ENCODE results near the gene CD82. TPM values are rescaled to one million over a fixed set of nuclear protein-coding genes. Genes with fewer than 3 reads are reported as not detected.

CD82 gene
- polyA plus RNA-seq, 3 donors = 40.8 to 89.0 (median 43.0) TPM

DNA sequence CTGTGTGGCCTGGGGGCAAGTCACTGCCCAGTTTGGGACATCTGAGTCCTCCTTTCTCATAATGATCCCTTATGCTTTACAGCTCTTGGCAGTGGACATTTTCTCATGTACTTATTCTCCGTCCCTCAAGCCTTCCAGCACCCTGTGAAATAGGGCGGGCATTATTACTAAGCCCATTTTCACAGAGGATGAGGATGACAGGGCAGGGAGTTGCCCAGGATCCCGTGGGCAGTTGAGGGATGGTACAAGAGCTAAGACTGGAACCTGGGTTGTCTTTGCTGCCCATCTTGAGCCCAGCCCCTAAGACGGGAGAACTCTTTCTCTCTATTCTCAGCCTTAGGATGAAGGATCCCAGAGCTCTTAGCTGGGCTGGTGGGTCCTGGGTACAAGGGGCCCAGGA is 11.2 kb downstream of the CD82 start:
- Histone ChIP-seq H3K36me3 (replicated peaks in 1 of 2; ENCODE audit: control insufficient read depth in 1 of 2, insufficient read depth in 2 of 2, low read length in 2 of 2) (peaks cover 0 to 17% of the 10 kb centered on the region in 2 donors), H3K27me3 (ENCODE audit: control insufficient read depth in 2 of 2, insufficient read depth in 2 of 2, low read length in 2 of 2) (no peaks in the 10 kb centered on the region), H2AFZ (ENCODE audit: insufficient read depth, low read depth, low read length, poor library complexity, severe bottlenecking) (no peak overlapping the region), H3K4me1 (ENCODE audit: control insufficient read depth in 1 of 2, insufficient read depth in 2 of 2, low read length in 2 of 2) (peaks cover 33 to 53% of the 10 kb centered on the region in 2 donors), H3K27ac (ENCODE audit: low read depth in 1 of 2, low read length in 2 of 2) (no peak overlapping the region), H3K79me2 (ENCODE audit: insufficient read depth, low read length) (peaks cover 94% of the 10 kb centered on the region), H3K4me2 (replicated peaks; ENCODE audit: extremely low read depth, low read length, poor library complexity, severe bottlenecking) (no peak overlapping the region), H4K20me1 (ENCODE audit: insufficient read depth, low read length) (peaks cover 63% of the 10 kb centered on the region), H3K9me3 (replicated peaks in 1 of 2; ENCODE audit: control insufficient read depth in 1 of 2, insufficient read depth in 1 of 2, low read length in 2 of 2) (no peaks in the 10 kb centered on the region), H3K4me3 (replicated peaks in 1 of 3; ENCODE audit: low read depth in 2 of 3, low read length in 3 of 3) (no peak overlapping the region), H3K9ac (ENCODE audit: insufficient read depth, low read length, poor library complexity, severe bottlenecking) (no peak overlapping the region)
- no peak overlapping the region for H3K4me3 Mint-ChIP-seq
- H3K36me3 Mint-ChIP-seq = peaks cover 28 to 41% of the 10 kb centered on the region in 2 donors
- H3K27ac Mint-ChIP-seq = no peak overlapping the region
- peaks cover 71% of the 10 kb centered on the region for H3K4me1 Mint-ChIP-seq
- intact Hi-C loops (cut with micrococcal nuclease) = no loop called here
- DNase-seq = no peak
- H3K27me3 Mint-ChIP-seq (ENCODE audit: low read depth in 3 of 3) = peaks cover 0 to 4% (median 1%) of the 10 kb centered on the region in 3 donors
- TF ChIP-seq, protein P1, sequence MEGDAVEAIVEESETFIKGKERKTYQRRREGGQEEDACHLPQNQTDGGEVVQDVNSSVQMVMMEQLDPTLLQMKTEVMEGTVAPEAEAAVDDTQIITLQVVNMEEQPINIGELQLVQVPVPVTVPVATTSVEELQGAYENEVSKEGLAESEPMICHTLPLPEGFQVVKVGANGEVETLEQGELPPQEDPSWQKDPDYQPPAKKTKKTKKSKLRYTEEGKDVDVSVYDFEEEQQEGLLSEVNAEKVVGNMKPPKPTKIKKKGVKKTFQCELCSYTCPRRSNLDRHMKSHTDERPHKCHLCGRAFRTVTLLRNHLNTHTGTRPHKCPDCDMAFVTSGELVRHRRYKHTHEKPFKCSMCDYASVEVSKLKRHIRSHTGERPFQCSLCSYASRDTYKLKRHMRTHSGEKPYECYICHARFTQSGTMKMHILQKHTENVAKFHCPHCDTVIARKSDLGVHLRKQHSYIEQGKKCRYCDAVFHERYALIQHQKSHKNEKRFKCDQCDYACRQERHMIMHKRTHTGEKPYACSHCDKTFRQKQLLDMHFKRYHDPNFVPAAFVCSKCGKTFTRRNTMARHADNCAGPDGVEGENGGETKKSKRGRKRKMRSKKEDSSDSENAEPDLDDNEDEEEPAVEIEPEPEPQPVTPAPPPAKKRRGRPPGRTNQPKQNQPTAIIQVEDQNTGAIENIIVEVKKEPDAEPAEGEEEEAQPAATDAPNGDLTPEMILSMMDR (IDR thresholded peaks at IDR 0.05) = no peak
- H3K9me3 Mint-ChIP-seq = peaks cover 0 to 3% (median 0%) of the 10 kb centered on the region in 7 donors
- WGBS (ENCODE audit: insufficient coverage) = no CpG with 5 or more reads among the region's 4 CpGs

GRCh38 chr11:44577231-44577830 is 11.9 kb downstream of the CD82 start:
- intact Hi-C loops (cut with micrococcal nuclease) = no loop called here
- Histone ChIP-seq H3K4me1 (ENCODE audit: control insufficient read depth in 1 of 2, insufficient read depth in 2 of 2, low read length in 2 of 2) (peaks cover 28 to 46% of the 10 kb centered on the region in 2 donors), H4K20me1 (ENCODE audit: insufficient read depth, low read length) (peaks cover 68% of the 10 kb centered on the region), H3K27me3 (ENCODE audit: control insufficient read depth in 2 of 2, insufficient read depth in 2 of 2, low read length in 2 of 2) (no peaks in the 10 kb centered on the region), H3K9me3 (replicated peaks in 1 of 2; ENCODE audit: control insufficient read depth in 1 of 2, insufficient read depth in 1 of 2, low read length in 2 of 2) (no peaks in the 10 kb centered on the region), H2AFZ (ENCODE audit: insufficient read depth, low read depth, low read length, poor library complexity, severe bottlenecking) (no peak overlapping the region), H3K9ac (ENCODE audit: insufficient read depth, low read length, poor library complexity, severe bottlenecking) (no peak overlapping the region), H3K36me3 (replicated peaks in 1 of 2; ENCODE audit: control insufficient read depth in 1 of 2, insufficient read depth in 2 of 2, low read length in 2 of 2) (peaks cover 0 to 22% of the 10 kb centered on the region in 2 donors), H3K79me2 (ENCODE audit: insufficient read depth, low read length) (peaks cover 94% of the 10 kb centered on the region), H3K4me3 (replicated peaks in 1 of 3; ENCODE audit: low read depth in 2 of 3, low read length in 3 of 3) (no peak overlapping the region), H3K4me2 (replicated peaks; ENCODE audit: extremely low read depth, low read length, poor library complexity, severe bottlenecking) (no peak overlapping the region), H3K27ac (ENCODE audit: low read depth in 1 of 2, low read length in 2 of 2) (peak overlapping the region in 1 of 2 donors; percentile 18)
- Mint-ChIP-seq H3K27ac (peak overlapping the region in 2 of 7 donors; percentile 4 to 10), H3K4me1 (peaks cover 64% of the 10 kb centered on the region), H3K9me3 (peaks cover 0 to 9% (median 0%) of the 10 kb centered on the region in 7 donors), H3K36me3 (peaks cover 30 to 46% of the 10 kb centered on the region in 2 donors), H3K4me3 (no peak overlapping the region), H3K27me3 (ENCODE audit: low read depth in 3 of 3) (peaks cover 0 to 4% (median 1%) of the 10 kb centered on the region in 3 donors)
- no peak for DNase-seq
- WGBS (ENCODE audit: insufficient coverage) = 36% methylated on average over 6 of the region's 7 CpGs
- TF ChIP-seq, protein P1 (IDR thresholded peaks at IDR 0.05) = no peak

Measured in CD14-positive monocyte (primary cell).